A673 (cell line): ENCODE results near the gene FBLN2. TPM values are rescaled to one million over a fixed set of nuclear protein-coding genes. Genes with fewer than 3 reads are reported as not detected.

Experiments used
- BruUV-seq: library from RNA; stranded (reverse); fragments of 400-500 nt; replicated peaks from 2 replicates; lab custom pipeline; 2021; lab: Mats Ljungman, UMichigan
- CTCF ChIA-PET: fragments of 300-600 bp; sonication (Branson Sonifier 250); formaldehyde crosslinking; loops from one replicate; lab custom pipeline; 2022; ENCODE audit warnings: antibody characterized with exemption; lab: Charles Lee
- POLR2A ChIA-PET: fragments of 300-600 bp; sonication (Branson Sonifier 250); formaldehyde crosslinking; loops from one replicate; lab custom pipeline; 2022; ENCODE audit warnings: antibody characterized with exemption; ENCODE audit not compliant: low non-redundant PET; lab: Charles Lee
- DNase-seq: peaks from one replicate; pipeline ENCODE4 v3.0.0-alpha.2; 2015; ENCODE audit warnings: low spot score
- H3K27ac ChIP-seq: fragments of 200-600 bp; sonication (generic); 2 replicates; pipeline ENCODE4 v1.5.1; 2016; ENCODE audit warnings: mixed run types, low read depth, mild to moderate bottlenecking, mixed read lengths, antibody characterized with exemption, low read length; ENCODE audit not compliant: poor library complexity, severe bottlenecking
- H3K27me3 ChIP-seq: fragments of 200-600 bp; sonication (generic); replicated peaks from 2 replicates; pipeline ENCODE4 v1.6.1; 2017; ENCODE audit warnings: mixed run types, low read depth, mild to moderate bottlenecking, mixed read lengths, antibody characterized with exemption, low read length; ENCODE audit not compliant: insufficient read depth, poor library complexity
- H3K36me3 ChIP-seq: fragments of 200-600 bp; sonication (generic); 2 replicates; pipeline ENCODE4 v1.6.1; 2016; ENCODE audit warnings: mixed run types, mild to moderate bottlenecking, mixed read lengths, antibody characterized with exemption, low read length; ENCODE audit not compliant: insufficient read depth, poor library complexity, severe bottlenecking
- H3K4me1 ChIP-seq: fragments of 200-600 bp; sonication (generic); 2 replicates; pipeline ENCODE4 v1.6.1; 2017; ENCODE audit warnings: mixed run types, mild to moderate bottlenecking, mixed read lengths, antibody characterized with exemption, low read length; ENCODE audit not compliant: insufficient read depth, poor library complexity, severe bottlenecking
- H3K4me3 ChIP-seq: fragments of 200-600 bp; sonication (generic); 2 replicates; pipeline ENCODE4 v1.5.1; 2016; ENCODE audit warnings: low read depth, mixed run types, mild to moderate bottlenecking, mixed read lengths, low read length; ENCODE audit not compliant: poor library complexity, severe bottlenecking
- H3K9me3 ChIP-seq: fragments of 200-600 bp; sonication (generic); 2 replicates; pipeline ENCODE4 v1.6.1; 2016; ENCODE audit warnings: mixed run types, low read depth, mild to moderate bottlenecking, mixed read lengths, antibody characterized with exemption, low read length; ENCODE audit not compliant: poor library complexity, severe bottlenecking
- EZH2 ChIP-seq: fragments of 200-600 bp; sonication (generic); IDR thresholded peaks from 2 replicates; pipeline ENCODE4 v1.6.1; 2017; ENCODE audit warnings: borderline replicate concordance, low read depth, mild to moderate bottlenecking, mixed read lengths, antibody characterized with exemption, low read length; ENCODE audit not compliant: poor library complexity, severe bottlenecking
- intact Hi-C: fragments of 100-400 bp; cut with micrococcal nuclease; formaldehyde crosslinking; loops from one replicate; pipeline ENCODE4 v1.10.0; 2022; ENCODE audit not compliant: unreplicated experiment
- total RNA-seq: library from RNA; stranded (reverse); gene quantifications from 2 replicates; pipeline ENCODE4 v1.2.3, GENCODE V29; 2021
- TF ChIP-seq, protein P1 (sequence below): fragments of 300-800, 200-600 bp; sonication (generic); conservative IDR thresholded peaks from 2 replicates; pipeline ENCODE4 v1.5.1; 2017; ENCODE audit warnings: low read depth, mild to moderate bottlenecking, antibody characterized with exemption, low read length, moderate library complexity, mixed read lengths

The FBLN2 gene
- total RNA-seq, 1 experiment from 2014 or later = 0.71 TPM

DNA sequence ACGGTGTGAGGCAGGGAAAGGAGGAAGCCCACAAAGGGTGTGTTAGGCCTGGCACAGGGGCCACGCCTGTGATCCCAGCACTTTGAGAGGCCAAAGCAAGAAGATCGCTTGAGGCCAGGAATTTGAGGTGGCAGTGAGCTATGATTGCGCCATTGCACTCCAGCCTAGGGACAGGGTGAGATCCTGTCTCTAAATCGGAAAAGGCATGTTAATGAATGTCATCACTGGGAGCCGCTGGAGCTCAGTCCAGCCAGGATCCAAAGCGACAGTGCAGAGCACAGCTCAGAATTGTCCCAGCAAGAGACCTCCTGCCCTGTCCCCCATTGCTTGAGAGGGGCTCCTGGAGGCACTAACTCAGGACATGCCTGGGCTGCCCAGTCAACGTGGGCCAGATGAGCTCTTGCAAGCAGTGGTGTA, 15.0 kb upstream of the FBLN2 start:
- Histone ChIP-seq H3K27me3 (no peaks in the 10 kb centered on the region), H3K36me3 (no peaks in the 10 kb centered on the region), H3K4me1 (peaks cover 4% of the 10 kb centered on the region), H3K27ac (no peak overlapping the region), H3K9me3 (no peaks in the 10 kb centered on the region), H3K4me3 (no peak overlapping the region)
- intact Hi-C loops = no loop called here
- DNase-seq = no peak
- ChIA-PET CTCF (no interaction called here), POLR2A (no interaction called here)
- BruUV-seq = no TSS peak
- TF ChIP-seq, protein P1, sequence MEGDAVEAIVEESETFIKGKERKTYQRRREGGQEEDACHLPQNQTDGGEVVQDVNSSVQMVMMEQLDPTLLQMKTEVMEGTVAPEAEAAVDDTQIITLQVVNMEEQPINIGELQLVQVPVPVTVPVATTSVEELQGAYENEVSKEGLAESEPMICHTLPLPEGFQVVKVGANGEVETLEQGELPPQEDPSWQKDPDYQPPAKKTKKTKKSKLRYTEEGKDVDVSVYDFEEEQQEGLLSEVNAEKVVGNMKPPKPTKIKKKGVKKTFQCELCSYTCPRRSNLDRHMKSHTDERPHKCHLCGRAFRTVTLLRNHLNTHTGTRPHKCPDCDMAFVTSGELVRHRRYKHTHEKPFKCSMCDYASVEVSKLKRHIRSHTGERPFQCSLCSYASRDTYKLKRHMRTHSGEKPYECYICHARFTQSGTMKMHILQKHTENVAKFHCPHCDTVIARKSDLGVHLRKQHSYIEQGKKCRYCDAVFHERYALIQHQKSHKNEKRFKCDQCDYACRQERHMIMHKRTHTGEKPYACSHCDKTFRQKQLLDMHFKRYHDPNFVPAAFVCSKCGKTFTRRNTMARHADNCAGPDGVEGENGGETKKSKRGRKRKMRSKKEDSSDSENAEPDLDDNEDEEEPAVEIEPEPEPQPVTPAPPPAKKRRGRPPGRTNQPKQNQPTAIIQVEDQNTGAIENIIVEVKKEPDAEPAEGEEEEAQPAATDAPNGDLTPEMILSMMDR = no peak
- TF ChIP-seq EZH2 = no peak

DNA sequence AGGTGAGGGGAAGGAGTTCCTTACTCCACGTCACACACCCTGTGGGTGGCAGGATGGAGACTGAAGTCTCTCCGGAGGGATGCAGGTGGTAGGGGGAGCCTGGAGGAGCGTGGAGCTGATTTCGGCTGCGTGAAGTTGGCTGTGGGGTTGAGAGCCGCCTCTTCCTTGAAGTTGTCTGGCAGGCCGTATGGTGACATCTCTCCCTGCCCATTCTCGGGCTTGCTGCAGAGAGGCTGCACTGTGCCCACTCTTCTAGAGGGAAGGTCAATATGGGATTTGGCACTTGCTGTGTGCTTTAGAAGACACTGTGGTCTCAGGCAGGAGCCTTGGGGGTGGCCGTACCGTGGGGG, 13.4 kb upstream of the FBLN2 start:
- H3K36me3 ChIP-seq = no peaks in the 10 kb centered on the region
- POLR2A ChIA-PET = no interaction called here
- no peaks in the 10 kb centered on the region for H3K9me3 ChIP-seq
- no peaks in the 10 kb centered on the region for H3K27me3 ChIP-seq
- BruUV-seq = no TSS peak
- intact Hi-C loops = no loop called here
- H3K4me1 ChIP-seq = peaks cover 4% of the 10 kb centered on the region
- H3K27ac ChIP-seq = no peak overlapping the region
- CTCF ChIA-PET = no interaction called here
- no peak overlapping the region for H3K4me3 ChIP-seq
- TF ChIP-seq EZH2 = no peak
- TF ChIP-seq, protein P1 = no peak
- no peak for DNase-seq

DNA sequence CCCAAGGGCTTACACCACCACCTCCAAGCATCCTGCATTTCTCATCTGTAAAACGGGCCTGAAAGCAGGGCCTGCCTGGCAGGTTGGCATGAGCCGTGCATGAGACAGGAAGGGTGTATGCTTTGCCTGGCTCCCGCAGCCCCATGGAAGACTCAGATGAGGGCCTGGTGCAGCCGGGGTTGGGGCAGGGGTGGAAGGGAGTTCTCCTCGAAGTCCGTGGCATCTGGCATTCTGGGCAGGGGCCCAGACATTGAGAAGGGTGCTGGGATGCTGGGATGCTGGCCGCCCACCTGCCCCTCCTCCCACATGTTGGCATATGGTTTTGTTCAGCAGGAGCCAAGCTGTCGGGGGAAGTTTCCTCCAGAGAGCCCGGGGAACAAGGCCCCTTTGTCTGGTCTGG, 13.0 kb upstream of the FBLN2 start:
- Histone ChIP-seq H3K9me3 (no peaks in the 10 kb centered on the region), H3K27me3 (no peaks in the 10 kb centered on the region), H3K4me3 (no peak overlapping the region), H3K27ac (no peak overlapping the region), H3K36me3 (no peaks in the 10 kb centered on the region), H3K4me1 (peaks cover 4% of the 10 kb centered on the region)
- BruUV-seq = no TSS peak
- CTCF ChIA-PET = no interaction called here
- POLR2A ChIA-PET = no interaction called here
- no peak for DNase-seq
- TF ChIP-seq, protein P1 = no peak
- TF ChIP-seq EZH2 = no peak
- intact Hi-C loops = no loop called here

DNA sequence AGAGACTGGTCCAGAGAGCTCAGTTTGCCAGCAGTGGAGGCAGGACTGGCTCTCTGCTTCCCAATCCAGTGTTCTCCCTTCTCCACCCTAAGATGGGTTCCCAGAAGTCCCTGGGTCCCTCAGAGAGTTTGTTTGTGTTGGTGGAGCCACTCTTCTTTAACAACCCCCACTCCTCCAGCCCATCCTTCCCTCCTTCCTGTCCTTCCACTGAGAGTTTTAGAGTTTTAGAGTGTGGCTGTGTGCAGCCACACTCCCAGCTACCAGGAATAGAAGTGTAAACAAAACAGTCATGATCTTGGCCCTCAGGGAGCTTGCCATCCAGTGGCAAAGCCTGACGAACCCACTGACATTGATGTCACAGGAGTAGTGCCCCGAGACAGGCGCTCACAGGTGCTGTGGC, 12.5 kb upstream of the FBLN2 start:
- Histone ChIP-seq H3K9me3 (no peaks in the 10 kb centered on the region), H3K27me3 (no peaks in the 10 kb centered on the region), H3K27ac (no peak overlapping the region), H3K36me3 (no peaks in the 10 kb centered on the region), H3K4me1 (peaks cover 4% of the 10 kb centered on the region), H3K4me3 (no peak overlapping the region)
- ChIA-PET POLR2A (no interaction called here), CTCF (no interaction called here)
- TF ChIP-seq, protein P1 = no peak
- no peak for TF ChIP-seq EZH2
- BruUV-seq = no TSS peak
- no peak for DNase-seq
- intact Hi-C loops = no loop called here
